Measurements from ENCODE around the gene KIF13A.
"Not testable (repeated sequence)": the region's sequence is repeated elsewhere in the genome, so short reads cannot be mapped to it uniquely, and the experiment has no call there.

KIF13A gene

GRCh38 chr6:17967668-17968518, 19.5 kb downstream of the KIF13A start:
- DNase-seq, result no peak

- DNase-seq, result no peak
Measured at GRCh38 chr6:17966451-17966850, 21.0 kb downstream of the KIF13A start.

GRCh38 chr6:17965397-17965796, 22.0 kb downstream of the KIF13A start:
- no peak for DNase-seq

- no peak for DNase-seq
Measured at GRCh38 chr6:17964633-17965032, 22.8 kb downstream of the KIF13A start.

- DNase-seq, result peak; percentile 77 to 90
Measured at GRCh38 chr6:17962436-17963031, 24.9 kb downstream of the KIF13A start.

- no peak for DNase-seq
Measured at GRCh38 chr6:17959302-17959701, 28.1 kb downstream of the KIF13A start.

GRCh38 chr6:17957904-17958620, 29.4 kb downstream of the KIF13A start:
- no peak for DNase-seq

GRCh38 chr6:17957498-17957897, 29.9 kb downstream of the KIF13A start:
- DNase-seq, result no peak

GRCh38 chr6:17957086-17957485, 30.3 kb downstream of the KIF13A start:
- no peak for DNase-seq

- DNase-seq, result no peak
Measured at GRCh38 chr6:17950095-17950494, 37.3 kb downstream of the KIF13A start.

GRCh38 chr6:17949168-17949567, 38.3 kb downstream of the KIF13A start:
- DNase-seq, result no peak

- no peak for DNase-seq
Measured at GRCh38 chr6:17948725-17949124, 38.7 kb downstream of the KIF13A start.

- DNase-seq, result not testable (repeated sequence)
Measured at GRCh38 chr6:17947574-17947973, 39.9 kb downstream of the KIF13A start.

- DNase-seq, result no peak
Measured at GRCh38 chr6:17945575-17945974, 41.9 kb downstream of the KIF13A start.

GRCh38 chr6:17945111-17945510, 42.3 kb downstream of the KIF13A start:
- no peak for DNase-seq

GRCh38 chr6:17941318-17941717, 46.1 kb downstream of the KIF13A start:
- DNase-seq, result no peak

GRCh38 chr6:17940151-17940792, 47.2 kb downstream of the KIF13A start:
- no peak for DNase-seq

GRCh38 chr6:17938901-17939300, 48.5 kb downstream of the KIF13A start:
- peak in 1 of 2 experiments; percentile 56 for DNase-seq

GRCh38 chr6:17935188-17936149, 52.0 kb downstream of the KIF13A start:
- DNase-seq, result no peak

GRCh38 chr6:17933716-17934115, 53.7 kb downstream of the KIF13A start:
- no peak for DNase-seq

GRCh38 chr6:17932330-17932852, 55.0 kb downstream of the KIF13A start:
- DNase-seq, result no peak

- no peak for DNase-seq
Measured at GRCh38 chr6:17931227-17931626, 56.2 kb downstream of the KIF13A start.
